Occipital lobe (tissue), 2 donors: ENCODE results near the gene FOS. TPM values are rescaled to one million over a fixed set of nuclear protein-coding genes. Genes with fewer than 3 reads are reported as not detected.
"Not testable (repeated sequence)": the region's sequence is repeated elsewhere in the genome, so short reads cannot be mapped to it uniquely, and the experiment has no call there.

ENCODE experiments used
- DNase-seq: peaks from one replicate; lab custom pipeline; 2025; lab: John Stamatoyannopoulos, UW
- total RNA-seq: library from RNA; depleted of rRNA; stranded (reverse); fragments of >200 nt; gene quantifications from one replicate; pipeline ENCODE4 v1.2.3, GENCODE V29; 2014

FOS gene
- total RNA-seq, 1 donor from 2014 or later, result 51.2 TPM

DNA sequence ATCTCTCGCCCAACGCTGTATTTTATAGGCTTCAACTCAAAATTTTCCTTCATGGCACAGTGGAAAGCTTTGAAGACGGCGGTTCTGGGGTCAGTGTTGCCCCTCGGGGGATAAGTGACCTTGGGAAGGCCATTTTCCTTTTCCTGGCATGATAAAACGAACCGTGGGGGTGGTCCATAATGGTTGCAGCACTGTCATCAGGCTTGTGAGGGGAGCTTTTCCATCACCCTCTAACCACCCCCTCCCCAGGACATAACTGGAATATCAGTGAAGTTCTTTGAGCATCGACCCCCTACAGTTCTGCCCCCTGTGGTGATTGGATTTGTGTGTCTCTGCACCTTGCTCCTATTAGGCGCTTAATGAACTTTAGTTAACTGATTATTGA lies 16.0 kb downstream of the FOS start:
- no peak for DNase-seq

DNA sequence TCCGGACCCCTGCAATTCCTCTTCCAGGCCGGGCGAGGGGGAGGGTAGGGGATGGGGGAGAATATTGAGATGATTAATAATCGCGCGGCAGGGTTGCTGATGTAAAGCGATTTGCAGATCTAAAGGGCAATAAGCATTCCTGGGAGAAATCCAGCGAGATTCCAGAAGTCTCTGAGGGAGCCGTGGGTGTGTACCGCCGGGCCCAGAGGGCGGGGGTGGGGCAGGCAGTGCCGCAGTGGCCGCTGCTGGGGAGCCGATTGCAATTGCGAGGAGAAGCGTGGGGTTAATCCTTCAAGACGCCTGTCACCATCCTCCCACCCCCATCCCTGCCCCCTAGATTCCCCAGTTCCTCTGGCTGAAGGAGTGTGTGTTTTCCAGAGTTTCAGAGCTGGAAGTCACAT lies 16.4 kb downstream of the FOS start:
- DNase-seq, result peak; percentile 13

DNA sequence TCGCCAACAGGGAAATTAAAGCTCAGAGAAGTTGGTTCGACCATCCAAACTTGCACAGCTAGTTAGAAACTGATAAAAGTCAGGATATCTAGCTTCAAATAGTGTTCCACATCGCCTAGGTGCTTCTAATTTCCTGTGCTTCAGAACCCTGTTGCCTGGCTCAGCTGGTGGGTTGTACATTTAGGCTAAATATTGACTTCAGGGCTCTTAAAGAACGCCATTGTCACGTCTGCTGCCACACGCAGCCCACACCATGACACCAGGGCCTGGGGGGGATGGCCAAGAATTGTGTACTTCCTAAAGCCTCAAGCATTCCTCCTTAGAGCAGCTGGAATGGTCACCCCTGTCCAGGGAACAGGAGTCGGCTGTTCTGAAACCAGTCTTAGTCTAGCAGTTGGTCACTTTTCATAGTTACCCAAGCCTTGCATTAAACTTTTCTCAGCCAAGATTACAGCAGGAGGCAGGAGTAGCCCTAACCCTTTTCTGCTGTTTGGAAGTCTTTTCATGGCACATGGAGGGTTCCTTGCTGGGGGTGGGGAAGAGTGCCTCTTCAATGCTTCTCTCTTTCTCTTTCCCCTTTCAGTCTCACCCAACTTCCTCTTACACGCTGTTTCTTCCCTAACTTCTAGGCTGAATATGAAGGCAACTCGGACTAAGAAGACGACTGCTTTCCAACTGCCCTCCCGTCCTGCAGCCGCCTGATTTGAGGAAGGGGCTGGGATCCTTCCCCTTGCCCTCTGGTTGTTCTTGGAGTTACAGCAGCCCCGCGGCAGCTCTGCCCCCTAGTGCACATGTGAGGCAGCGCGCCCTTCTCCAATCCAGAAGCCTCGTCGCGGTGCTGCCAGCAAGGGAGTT lies 17.1 kb downstream of the FOS start:
- DNase-seq, result peak; percentile 45

GRCh38 chr14:75297411-75298040 lies 18.9 kb downstream of the FOS start:
- DNase-seq, result no peak

GRCh38 chr14:75298187-75298965 lies 19.7 kb downstream of the FOS start:
- DNase-seq, result no peak

GRCh38 chr14:75299059-75299458 lies 20.4 kb downstream of the FOS start:
- DNase-seq, result no peak

DNA sequence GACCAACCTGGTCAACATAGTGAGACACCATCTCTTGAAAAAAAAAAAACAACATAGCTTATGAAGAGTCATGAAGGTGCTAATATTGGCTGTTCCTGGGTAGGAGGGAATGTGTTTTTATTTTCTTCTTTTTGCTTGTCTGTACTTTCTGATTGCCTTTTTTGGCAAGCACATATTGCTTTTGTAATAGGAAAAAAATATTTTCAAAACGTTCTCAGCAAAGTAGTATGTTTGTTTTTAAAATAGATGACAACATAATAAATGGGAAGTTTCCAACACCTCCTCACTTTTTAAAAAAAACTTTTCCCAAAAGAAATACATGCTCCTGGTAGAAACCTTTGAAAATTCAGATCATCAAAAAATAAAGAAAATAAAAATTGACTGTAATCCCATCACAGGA lies 20.9 kb downstream of the FOS start:
- DNase-seq, result no peak

DNA sequence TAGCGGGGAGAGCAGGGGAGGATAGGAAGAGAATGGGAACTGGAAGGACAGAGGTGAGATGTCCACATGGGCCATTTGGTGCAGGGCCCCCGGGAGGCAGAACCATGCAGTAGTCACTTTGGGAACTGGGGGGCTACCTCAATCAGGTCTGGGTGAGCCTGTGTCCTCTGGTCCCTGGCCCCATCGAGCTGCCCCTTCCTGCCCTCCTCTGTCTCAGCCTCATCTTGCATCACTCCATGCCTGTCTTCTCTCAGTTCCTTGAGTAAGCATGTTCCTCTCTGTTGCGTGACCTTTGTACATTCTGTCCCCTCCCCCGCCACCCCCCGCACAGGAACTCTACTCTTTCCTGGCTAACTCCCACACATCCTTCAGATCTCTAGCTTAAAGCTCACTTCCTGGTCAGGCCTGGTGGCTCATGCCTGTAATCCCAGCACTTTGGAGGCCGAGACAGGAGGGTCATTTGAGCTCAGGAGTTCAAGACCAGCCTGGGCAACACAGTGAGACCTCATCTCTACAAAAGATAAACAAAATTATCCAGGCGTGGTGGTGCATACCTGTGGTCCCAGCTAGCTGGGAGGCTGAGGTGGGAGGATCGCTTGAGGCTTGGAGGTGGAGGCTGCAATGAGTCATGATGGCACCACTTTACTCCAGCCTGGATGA lies 23.2 kb downstream of the FOS start:
- no peak for DNase-seq

DNA sequence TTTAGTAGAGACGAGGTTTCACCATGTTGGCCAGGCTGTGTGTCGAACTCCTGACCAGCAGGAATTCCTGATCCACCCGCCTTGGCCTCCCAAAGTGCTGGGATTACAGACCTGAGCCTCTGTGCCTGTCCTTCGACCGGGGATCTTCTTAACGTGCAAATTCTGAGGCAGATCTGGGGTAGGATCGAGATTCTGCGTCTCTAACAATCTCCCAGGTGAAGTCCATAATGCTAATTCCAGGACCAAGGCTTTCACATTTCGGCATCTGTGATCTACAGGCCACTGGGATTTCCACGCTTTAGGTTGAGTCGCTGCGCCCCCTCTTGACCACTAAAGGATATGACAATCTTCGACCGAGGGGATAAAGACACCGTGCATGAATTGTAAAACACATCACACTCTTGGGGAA lies 24.8 kb downstream of the FOS start:
- peak; percentile 26 for DNase-seq

DNA sequence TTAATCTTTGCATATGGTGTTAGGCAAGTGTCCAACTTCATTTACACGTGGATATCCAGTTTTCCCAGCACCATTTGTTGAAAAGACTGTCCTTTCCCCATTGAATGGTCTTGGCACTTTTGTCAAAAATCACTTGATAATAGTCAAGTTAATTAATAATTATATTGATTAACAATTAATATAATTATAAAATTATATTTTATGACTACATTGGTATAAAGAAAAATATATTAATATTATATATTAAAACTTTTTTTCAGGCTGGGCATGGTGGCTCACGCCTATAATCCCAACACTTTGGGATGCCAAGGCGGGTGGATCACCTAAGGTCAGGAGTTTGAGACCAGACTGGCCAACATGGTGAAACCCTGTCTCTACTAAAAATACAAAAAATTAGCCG lies 27.8 kb downstream of the FOS start:
- not testable (repeated sequence) for DNase-seq

- DNase-seq, result no peak
Measured at GRCh38 chr14:75306927-75307699, 28.5 kb downstream of the FOS start.

DNA sequence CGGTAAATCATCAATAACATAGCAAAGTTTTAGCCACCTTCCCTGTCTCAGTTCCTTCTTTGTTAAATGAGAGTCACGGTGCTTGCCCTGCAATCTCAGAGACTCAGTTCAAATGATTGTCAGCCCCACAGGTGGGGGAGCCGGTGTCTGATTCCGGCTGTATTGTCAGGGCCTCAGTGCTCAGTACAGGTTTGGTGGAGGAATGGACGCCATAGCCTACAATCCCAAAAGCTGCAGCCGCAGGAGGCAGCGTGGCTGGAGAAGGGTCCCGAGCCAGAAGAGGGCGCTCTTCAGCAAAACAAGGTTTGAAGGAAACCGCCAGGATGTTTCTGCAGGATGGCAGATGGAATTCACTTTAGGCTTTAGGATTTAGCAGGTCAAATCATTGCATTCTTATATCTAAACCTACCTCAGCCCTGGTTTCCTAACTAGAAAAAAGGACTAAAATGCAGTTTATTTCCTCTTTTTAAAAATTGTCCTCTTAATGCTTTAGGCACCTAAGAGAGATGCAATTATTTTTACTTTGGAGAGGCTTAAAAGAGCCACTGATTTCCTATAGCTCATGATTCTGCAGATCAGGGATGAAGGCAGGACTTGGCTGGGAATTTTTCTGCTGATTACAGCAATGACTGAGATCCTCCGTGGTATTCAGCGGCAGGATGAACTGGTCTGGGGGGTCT lies 29.2 kb downstream of the FOS start:
- peak; percentile 80 for DNase-seq

GRCh38 chr14:75308991-75309390 lies 30.4 kb downstream of the FOS start:
- not testable (repeated sequence) for DNase-seq

GRCh38 chr14:75309561-75309960 lies 30.9 kb downstream of the FOS start:
- DNase-seq, result not testable (repeated sequence)

GRCh38 chr14:75310295-75311111 lies 31.9 kb downstream of the FOS start:
- DNase-seq, result peak; percentile 40

DNA sequence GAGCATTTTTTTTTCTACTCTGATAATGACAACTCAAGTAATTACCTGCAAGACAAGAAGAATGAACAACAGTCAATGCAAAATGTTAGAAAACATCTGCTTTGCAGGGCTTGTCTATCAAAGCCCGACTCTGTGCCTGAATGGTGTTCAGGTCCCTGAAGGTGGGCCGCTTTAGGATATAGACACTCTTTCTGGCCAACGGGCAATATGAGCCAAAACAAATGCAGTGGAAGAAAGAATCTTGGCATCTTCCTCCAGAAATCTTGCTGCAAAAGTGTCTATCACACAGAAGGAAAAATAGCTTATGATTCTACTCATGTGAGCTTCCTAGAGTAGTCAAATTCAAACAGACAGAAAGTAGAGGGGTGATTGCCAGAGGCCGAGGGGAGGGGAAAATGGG lies 32.7 kb downstream of the FOS start:
- no peak for DNase-seq

GRCh38 chr14:75312341-75312740 lies 33.7 kb downstream of the FOS start:
- DNase-seq, result no peak

GRCh38 chr14:75313294-75313693 lies 34.7 kb downstream of the FOS start:
- DNase-seq, result no peak

DNA sequence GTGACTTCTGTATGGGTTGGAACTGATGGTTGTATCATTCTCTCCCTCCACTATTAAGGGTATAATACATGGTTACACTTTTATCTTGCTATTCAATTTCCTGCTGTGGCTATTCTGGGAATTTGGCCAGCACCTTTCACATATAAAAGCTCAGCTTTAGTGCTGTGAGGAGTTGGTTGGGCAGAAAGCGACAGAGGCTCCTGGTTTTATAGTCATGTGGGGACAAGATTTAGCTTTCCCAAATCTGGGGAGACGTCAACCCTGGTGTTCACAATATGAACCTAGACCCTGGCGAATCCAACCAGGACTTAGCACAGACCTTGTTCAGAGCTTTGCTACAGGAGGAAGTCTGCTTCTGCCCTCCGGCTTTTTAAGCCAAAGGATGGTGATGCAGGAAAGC lies 36.5 kb downstream of the FOS start:
- DNase-seq, result no peak
